GM12878 (cell line): Measurements from ENCODE around the gene NOL3. TPM values are rescaled to one million over a fixed set of nuclear protein-coding genes. Genes with fewer than 3 reads are reported as not detected.

Experiments
- ATAC-seq: fragments of 200-7000 bp; cut with Tn5 transposase; 3 replicates; pipeline ENCODE4 v1.9.1; 2020; ENCODE audit warnings: mild to moderate bottlenecking, moderate library complexity
- BruUV-seq: library from RNA; stranded (reverse); fragments of 400-500 nt; replicated peaks from 2 replicates; lab custom pipeline; 2021; lab: Mats Ljungman, UMichigan
- CTCF ChIA-PET: fragments of 300-600 bp; sonication (Branson Sonifier 250); formaldehyde crosslinking; extraction: SDS; loops from one replicate; lab custom pipeline; 2021; ENCODE audit warnings: inconsistent platforms; lab: Yijun Ruan, JAX
- POLR2A ChIA-PET: fragments of 350-600 bp; formaldehyde crosslinking; extraction: SDS; loops from one replicate; lab custom pipeline; 2021; ENCODE audit warnings: inconsistent platforms; lab: Charles Lee
- RAD21 ChIA-PET: fragments of 300-600 bp; sonication (Branson Sonifier 250); formaldehyde crosslinking; loops from one replicate; lab custom pipeline; 2023; ENCODE audit warnings: antibody characterized with exemption; ENCODE audit not compliant: unreplicated experiment; lab: Charles Lee
- SMC1A ChIA-PET: fragments of 300-600 bp; sonication (Branson Sonifier 250); formaldehyde crosslinking; loops from one replicate; lab custom pipeline; 2023; ENCODE audit not compliant: unreplicated experiment, uncharacterized antibody; lab: Charles Lee
- DNase-seq: peaks from one replicate; pipeline ENCODE4 v3.0.0-alpha.2; 2011; ENCODE audit warnings: low read depth, low spot score
- FAIRE-seq: peaks from 3 replicates; lab custom pipeline; 2011; peaks lifted over from hg19 to GRCh38; lab: Jason Lieb, UNC
- H2AFZ ChIP-seq: 2 replicates; pipeline ENCODE4 v1.6.0; 2011; ENCODE audit warnings: low read depth, low read length, control low read depth; ENCODE audit not compliant: control insufficient read depth
- H3K27ac ChIP-seq: 2 replicates; pipeline ENCODE4 v1.5.1; 2011; ENCODE audit warnings: control low read depth; ENCODE audit not compliant: control insufficient read depth, insufficient read depth
- H3K27me3 ChIP-seq, 2 experiments: replicated peaks in 1 of 2; 2 replicates each; pipeline versions ENCODE4 v1.6.0 to v1.6.1; 2011; ENCODE audit warnings: low read length in 1 of 2; ENCODE audit not compliant: control insufficient read depth in 2 of 2, insufficient read depth in 2 of 2
- H3K36me3 ChIP-seq, 2 experiments: 2 replicates each; pipeline ENCODE4 v1.5.1; 2011; ENCODE audit warnings: low read length in 1 of 2; ENCODE audit not compliant: control insufficient read depth in 2 of 2, insufficient read depth in 2 of 2
- H3K4me1 ChIP-seq: 2 replicates; pipeline ENCODE4 v1.6.1; 2011; ENCODE audit warnings: mild to moderate bottlenecking, low read length, moderate library complexity, mixed read lengths; ENCODE audit not compliant: control insufficient read depth, insufficient read depth
- H3K4me2 ChIP-seq: 2 replicates; pipeline ENCODE4 v1.6.0; 2011; ENCODE audit warnings: control low read depth; ENCODE audit not compliant: control insufficient read depth, insufficient read depth
- H3K4me3 ChIP-seq: fragments of 200-600 bp; sonication (generic); 2 replicates; pipeline ENCODE4 v1.5.1; 2016
- H3K79me2 ChIP-seq: 2 replicates; pipeline ENCODE4 v1.6.0; 2011; ENCODE audit warnings: low read length; ENCODE audit not compliant: control insufficient read depth, insufficient read depth
- H3K9ac ChIP-seq: 2 replicates; pipeline ENCODE4 v1.8.0; 2011; ENCODE audit warnings: low read length, control low read depth, mixed read lengths; ENCODE audit not compliant: control insufficient read depth, insufficient read depth
- H3K9me3 ChIP-seq: replicated peaks from 3 replicates; pipeline ENCODE4 v1.5.1; 2011; ENCODE audit warnings: mild to moderate bottlenecking, low read length; ENCODE audit not compliant: control insufficient read depth, insufficient read depth
- H4K20me1 ChIP-seq: 2 replicates; pipeline ENCODE4 v1.6.0; 2011; ENCODE audit not compliant: control insufficient read depth, insufficient read depth
- ELK1 ChIP-seq: IDR thresholded peaks from 2 replicates; pipeline ENCODE4 v1.6.1; 2012; ENCODE audit warnings: low read depth, low read length, improper control_type of control experiment
- JUNB ChIP-seq: IDR thresholded peaks from 2 replicates; pipeline ENCODE4 v1.6.1; 2016; ENCODE audit warnings: antibody characterized with exemption, mild to moderate bottlenecking
- MLLT1 ChIP-seq: fragments of 450-650 bp; IDR thresholded peaks from 2 replicates; pipeline ENCODE4 v1.6.1; 2016; ENCODE audit warnings: mild to moderate bottlenecking
- NR2C1 ChIP-seq: fragments of 450-650 bp; IDR thresholded peaks from 2 replicates; pipeline ENCODE4 v1.6.1; 2017; ENCODE audit warnings: antibody characterized with exemption, mild to moderate bottlenecking, moderate library complexity
- SMAD1 ChIP-seq: fragments of 450-650 bp; IDR thresholded peaks from 2 replicates; pipeline ENCODE4 v1.6.1; 2018; ENCODE audit warnings: mild to moderate bottlenecking, low read depth; ENCODE audit not compliant: partially characterized antibody
- TAF1 ChIP-seq: IDR thresholded peaks from 2 replicates; pipeline ENCODE4 v1.6.1; 2011; ENCODE audit warnings: mild to moderate bottlenecking, low read depth, low read length, borderline replicate concordance
- TCF3 ChIP-seq: IDR thresholded peaks from 2 replicates; pipeline ENCODE4 v1.6.1; 2012; ENCODE audit warnings: low read depth, mild to moderate bottlenecking, low read length, borderline replicate concordance; ENCODE audit not compliant: insufficient read depth
- WGBS: methylation state at CpG from one replicate; pipeline ENCODE4 v1.1.6; 2016; ENCODE audit warnings: low lambda C conversion rate; ENCODE audit not compliant: insufficient replicate concordance, insufficient coverage; ENCODE audit errors: missing lambda C conversion rate; 5-methylcytosine and 5-hydroxymethylcytosine counted together
- in situ Hi-C: fragments of 300-500 bp; cut with MboI; formaldehyde crosslinking; loops from 9 replicates; pipeline ENCODE4 v1.14.3; 2018; ENCODE audit warnings: mixed read lengths
- intact Hi-C: fragments of 100-400 bp; cut with micrococcal nuclease; formaldehyde crosslinking; loops from one replicate; pipeline ENCODE4 v1.14.2; 2022; ENCODE audit not compliant: unreplicated experiment
- polyA plus RNA-seq, 11 experiments: library from polyadenylated mRNA; depleted of rRNA in 4 of 11; unstranded in 6 of 11; stranded (reverse) in 5 of 11; fragments of >200 nt; fragmentation: Nextera tagmentation in 4 of 11; fragmentation: Illumina TruSeq in 1 of 11; extraction: Ambion mirVana in 4 of 11; extraction: Trizol in 1 of 11; gene quantifications; 1 replicate in 1 of 11; 2 replicates in 10 of 11; pipeline versions ENCODE4 v1.2.1 to v1.2.3, GENCODE V29; 2011 to 2016; ENCODE audit warnings: inconsistent platforms in 2 of 11, missing spikeins in 2 of 11, low read depth in 1 of 11
- total RNA-seq, 4 experiments: library from RNA; depleted of rRNA in 3 of 4; stranded (reverse); fragments of >200 nt in 3 of 4; fragmentation: Illumina TruSeq in 1 of 4; extraction: Trizol in 1 of 4; gene quantifications; 2 replicates each; pipeline versions ENCODE4 v1.2.1 to v1.2.3, GENCODE V29; 2013 to 2021

Gene NOL3
- total and polyA plus RNA-seq, 10 of the 15 experiments (the other 5 are each of a cell fraction or from before 2014, with no cell fraction given) = 0.31 to 18.4 (median 2.7) TPM

- H3K79me2 ChIP-seq = peaks cover 5% of the 10 kb centered on the region
- under 1% methylated on average over 12 of the region's 12 CpGs for WGBS
- H3K27me3 ChIP-seq = peaks cover 0 to 3% of the 10 kb centered on the region in 2 experiments; a peak in 2 of 4 replicates
- H3K9me3 ChIP-seq = no peaks in the 10 kb centered on the region
- no peak overlapping the region for H3K9ac ChIP-seq
- POLR2A ChIA-PET = interaction anchor here (1.0 to 1.2 kb wide), 3 partner anchors 25 to 172 kb away, joined by 3 to 6 read pairs (median 3); partner anchors contain the start of genes FBXL8, TMEM208 and TRADD
- intact Hi-C loops (loop anchor here (1.0 to 2.0 kb wide), 4 partner anchors 61 to 231 kb away; partner anchors contain the start of gene FHOD1), in situ Hi-C loops (no loop called here)
- ATAC-seq = no peak
- H3K4me2 ChIP-seq = no peak overlapping the region
- 0 out of 2 replicates have a peak, but pooled peaks have one; percentile 5 for TF ChIP-seq MLLT1
- TF ChIP-seq NR2C1 = no peak
- H2AFZ ChIP-seq = no peak overlapping the region
- no peak for DNase-seq
- H3K4me1 ChIP-seq = peaks cover 4% of the 10 kb centered on the region
- no peak overlapping the region for H3K27ac ChIP-seq
- FAIRE-seq = no peak
- CTCF ChIA-PET = interaction anchor here (0.5 to 2.9 kb wide), 32 partner anchors 9 to 235 kb away, joined by 3 to 34 read pairs (median 4); partner anchors contain the start of genes B3GNT9, CBFB, FBXL8 and NOL3
- RAD21 ChIA-PET = interaction anchor here (0.6 to 2.3 kb wide), 11 partner anchors 11 to 252 kb away, joined by 3 to 9 read pairs (median 3); partner anchors contain the start of genes FBXL8, NOL3 and TRADD
- BruUV-seq = no TSS peak
- SMC1A ChIA-PET = interaction anchor here (0.9 to 1.7 kb wide), 6 partner anchors 11 to 211 kb away, joined by 3 to 9 read pairs (median 6); no protein-coding TSS in a partner anchor
- H4K20me1 ChIP-seq = no peaks in the 10 kb centered on the region
- H3K4me3 ChIP-seq = no peak overlapping the region
- no peaks in the 10 kb centered on the region for H3K36me3 ChIP-seq
These were observed 15.4 kb downstream of the NOL3 start for GRCh38 chr16:67185651-67186134.

GRCh38 chr16:67186550-67186950 lies 16.2 kb downstream of the NOL3 start:
- intact Hi-C loops = no loop called here
- WGBS = 19% methylated on average over 5 of the region's 5 CpGs
- no peak overlapping the region for H3K4me3 ChIP-seq
- ChIA-PET POLR2A (no interaction called here), SMC1A (no interaction called here), RAD21 (interaction anchor here (1.3 kb wide), 1 partner anchor 31 kb away, joined by 4 read pairs; no protein-coding TSS in a partner anchor), CTCF (interaction anchor here (2.9 kb wide), 1 partner anchor 27 kb away, joined by 15 read pairs; the partner anchor contains the start of genes FBXL8 and TRADD)
- TF ChIP-seq ELK1 (no peak), TAF1 (no peak), TCF3 (no peak), JUNB (no peak), SMAD1 (no peak)
- no peaks in the 10 kb centered on the region for H3K9me3 ChIP-seq
- H3K79me2 ChIP-seq = peaks cover 5% of the 10 kb centered on the region
- H3K36me3 ChIP-seq = no peaks in the 10 kb centered on the region
- no peak for DNase-seq
- H3K9ac ChIP-seq = no peak overlapping the region
- H3K4me1 ChIP-seq = peaks cover 7% of the 10 kb centered on the region
- in situ Hi-C loops = no loop called here
- no peak for FAIRE-seq
- no peak overlapping the region for H3K27ac ChIP-seq
- no peak for ATAC-seq
- peaks cover 0 to 3% of the 10 kb centered on the region in 2 experiments; a peak in 2 of 4 replicates for H3K27me3 ChIP-seq
- BruUV-seq = no TSS peak
- no peak overlapping the region for H3K4me2 ChIP-seq
- H2AFZ ChIP-seq = no peak overlapping the region
- no peaks in the 10 kb centered on the region for H4K20me1 ChIP-seq
